Adrenal gland (tissue), 12 donors: ENCODE results near the gene MIPOL1. TPM values are rescaled to one million over a fixed set of nuclear protein-coding genes. Genes with fewer than 3 reads are reported as not detected.

ENCODE experiments used
- DNase-seq, 7 donors: peaks; one replicate each; pipeline ENCODE4 v3.0.0-alpha.2; 2019 to 2020
- H3K27ac ChIP-seq, 5 donors: fragments of 200-600 bp; sonication (generic) in 4 of 5; 1 replicate in 3 of 5; 2 replicates in 2 of 5; pipeline versions ENCODE4 v1.5.1 to v1.8.0; 2016 to 2020; ENCODE audit warnings: mild to moderate bottlenecking in 1 of 5
- H3K27me3 ChIP-seq: fragments of 200-600 bp; 2 replicates; pipeline ENCODE4 v1.8.0; 2021
- H3K36me3 ChIP-seq, 2 donors: fragments of 200-600 bp; replicated peaks in 1 of 2; 1 replicate in 1 of 2; 2 replicates in 1 of 2; pipeline versions ENCODE4 v1.5.1 to v1.8.0; 2018 to 2022
- H3K4me1 ChIP-seq, 2 donors: fragments of 200-600 bp; replicated peaks in 1 of 2; 1 replicate in 1 of 2; 2 replicates in 1 of 2; pipeline versions ENCODE4 v1.5.1 to v1.8.0; 2018 to 2021
- H3K4me3 ChIP-seq, 4 donors: fragments of 200-600 bp; sonication (generic) in 3 of 4; one replicate each; pipeline ENCODE4 v1.5.1; 2016 to 2018
- H3K9me3 ChIP-seq, 3 donors: fragments of 200-600 bp; sonication (generic) in 1 of 3; replicated peaks in 1 of 3; 1 replicate in 2 of 3; 2 replicates in 1 of 3; pipeline versions ENCODE4 v1.5.1 to v1.8.0; 2016 to 2021
- POLR2A ChIP-seq, 2 donors: fragments of 450-650 bp; IDR thresholded peaks; one replicate each; pipeline ENCODE4 v1.6.1; 2017; ENCODE audit warnings: antibody characterized with exemption in 2 of 2, mild to moderate bottlenecking in 2 of 2, moderate library complexity in 1 of 2
- WGBS, 4 donors: extraction: QIAGEN DNeasy Blood & Tissue Kit in 2 of 4; methylation state at CpG; one replicate each; pipeline versions ENCODE4 v1.1.5 to v1.1.7; 2013 to 2017; 5-methylcytosine and 5-hydroxymethylcytosine counted together
- intact Hi-C, 2 donors: fragments of 100-400 bp; cut with DNase I; formaldehyde crosslinking; loops; one replicate each; pipeline versions ENCODE4 v1.14.1 to v1.15.0; 2022 to 2023
- polyA plus RNA-seq, 3 donors: library from polyadenylated mRNA; stranded (reverse); fragments of 200-250 nt in 2 of 3; fragments of 350-450 nt in 1 of 3; fragmentation: Illumina TruSeq in 1 of 3; extraction: RNeasy Lipid Tissue Mini Kit (QIAGEN cat#74804) in 1 of 3; gene quantifications; one replicate each; pipeline ENCODE4 v1.2.3, GENCODE V29; 2013 to 2014
- total RNA-seq, 9 donors: library from RNA; depleted of rRNA in 4 of 9; stranded (reverse); fragments of >200 nt in 4 of 9; fragments of 120-200 nt in 1 of 9; fragmentation: NEBNext Ultra II Directional in 1 of 9; extraction: Animal tissue kit (Norgen Biotek cat#: 25700) in 1 of 9; gene quantifications; one replicate each; pipeline versions ENCODE4 v1.1.0 to v1.2.4, GENCODE V29; 2013 to 2023
- TF ChIP-seq, protein P1 (sequence below), 6 experiments: fragments of 450-650 bp in 4 of 6; fragments of 200-600 bp in 2 of 6; sonication (generic) in 1 of 6; IDR thresholded peaks; 1 replicate in 5 of 6; 2 replicates in 1 of 6; pipeline versions ENCODE4 v1.5.1 to v1.8.0; 2016 to 2021; ENCODE audit warnings: antibody characterized with exemption in 6 of 6, mild to moderate bottlenecking in 2 of 6, moderate library complexity in 1 of 6
- donor health status: healthy with polysubstance abuse.
- donor health status: Bipolar disorder and iron deficiency.
- donor health status: DM: yes; HTN: yes; CAD: no.
- donor health status: DM: no; HTN: no; CAD: no.
- donor health status: DM: no; HTN: no; CAD: no.
- donor health status: DM: yes; HTN: yes; CAD: no.

The MIPOL1 gene
- total and polyA plus RNA-seq, 12 donors: 2.6 to 19.1 (median 7.8) TPM

DNA sequence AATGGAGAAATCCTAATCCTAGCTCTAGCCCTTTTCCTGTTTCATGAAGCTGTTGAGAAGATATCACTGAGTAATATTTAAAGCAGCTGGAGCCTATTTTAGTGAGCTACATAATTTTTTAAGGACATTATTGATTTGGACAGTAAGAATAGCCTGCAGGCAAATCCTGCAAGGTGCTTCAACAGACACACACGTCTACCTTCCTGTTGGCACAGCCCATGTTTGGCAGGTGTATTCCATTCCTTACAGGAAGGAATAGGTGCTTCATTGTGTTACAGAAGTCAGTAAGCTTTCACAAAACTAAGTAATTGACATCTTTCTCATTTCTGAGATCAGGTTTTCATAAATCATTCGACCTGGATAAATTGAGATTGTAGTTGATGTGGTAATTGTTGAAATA lies 346.7 kb downstream of the MIPOL1 start:
- intact Hi-C loops: no loop called here
- no peak for TF ChIP-seq POLR2A (IDR thresholded peaks at IDR 0.05)
- TF ChIP-seq, protein P1, sequence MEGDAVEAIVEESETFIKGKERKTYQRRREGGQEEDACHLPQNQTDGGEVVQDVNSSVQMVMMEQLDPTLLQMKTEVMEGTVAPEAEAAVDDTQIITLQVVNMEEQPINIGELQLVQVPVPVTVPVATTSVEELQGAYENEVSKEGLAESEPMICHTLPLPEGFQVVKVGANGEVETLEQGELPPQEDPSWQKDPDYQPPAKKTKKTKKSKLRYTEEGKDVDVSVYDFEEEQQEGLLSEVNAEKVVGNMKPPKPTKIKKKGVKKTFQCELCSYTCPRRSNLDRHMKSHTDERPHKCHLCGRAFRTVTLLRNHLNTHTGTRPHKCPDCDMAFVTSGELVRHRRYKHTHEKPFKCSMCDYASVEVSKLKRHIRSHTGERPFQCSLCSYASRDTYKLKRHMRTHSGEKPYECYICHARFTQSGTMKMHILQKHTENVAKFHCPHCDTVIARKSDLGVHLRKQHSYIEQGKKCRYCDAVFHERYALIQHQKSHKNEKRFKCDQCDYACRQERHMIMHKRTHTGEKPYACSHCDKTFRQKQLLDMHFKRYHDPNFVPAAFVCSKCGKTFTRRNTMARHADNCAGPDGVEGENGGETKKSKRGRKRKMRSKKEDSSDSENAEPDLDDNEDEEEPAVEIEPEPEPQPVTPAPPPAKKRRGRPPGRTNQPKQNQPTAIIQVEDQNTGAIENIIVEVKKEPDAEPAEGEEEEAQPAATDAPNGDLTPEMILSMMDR (IDR thresholded peaks at IDR 0.05): no peak
- H3K27ac ChIP-seq: no peak overlapping the region
- no peaks in the 10 kb centered on the region for H3K36me3 ChIP-seq
- H3K4me1 ChIP-seq: no peaks in the 10 kb centered on the region
- H3K27me3 ChIP-seq: no peaks in the 10 kb centered on the region
- H3K4me3 ChIP-seq: no peak overlapping the region
- 58 to 79% (median 73%) methylated on average over 2 of the region's 2 CpGs for WGBS, 4 donors
- no peaks in the 10 kb centered on the region for H3K9me3 ChIP-seq
- DNase-seq: no peak

DNA sequence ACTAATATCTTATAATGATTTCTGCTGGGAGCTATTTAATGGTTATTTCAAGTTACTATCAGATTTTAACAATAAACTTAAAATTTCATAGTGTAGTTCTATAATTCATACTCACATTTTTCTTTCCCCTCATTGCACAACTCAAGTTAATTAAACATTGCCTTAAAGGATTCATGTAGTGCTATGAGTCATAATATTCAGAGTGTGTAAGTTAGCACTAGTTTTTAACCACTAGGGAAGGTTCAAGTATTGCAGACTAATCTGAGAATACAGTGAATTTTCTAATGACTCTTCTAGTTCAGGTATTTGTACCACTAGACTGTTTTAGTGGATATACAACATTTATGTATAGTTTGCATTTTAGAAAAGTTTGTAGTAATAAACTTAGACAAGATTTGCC lies 347.4 kb downstream of the MIPOL1 start:
- no peak for DNase-seq
- no peak for TF ChIP-seq POLR2A (IDR thresholded peaks at IDR 0.05)
- TF ChIP-seq, protein P1 (IDR thresholded peaks at IDR 0.05): no peak
- no peak overlapping the region for H3K4me3 ChIP-seq
- no peak overlapping the region for H3K27ac ChIP-seq
- H3K4me1 ChIP-seq: no peaks in the 10 kb centered on the region
- intact Hi-C loops: no loop called here
- no peaks in the 10 kb centered on the region for H3K36me3 ChIP-seq
- H3K27me3 ChIP-seq: no peaks in the 10 kb centered on the region
- H3K9me3 ChIP-seq: no peaks in the 10 kb centered on the region

DNA sequence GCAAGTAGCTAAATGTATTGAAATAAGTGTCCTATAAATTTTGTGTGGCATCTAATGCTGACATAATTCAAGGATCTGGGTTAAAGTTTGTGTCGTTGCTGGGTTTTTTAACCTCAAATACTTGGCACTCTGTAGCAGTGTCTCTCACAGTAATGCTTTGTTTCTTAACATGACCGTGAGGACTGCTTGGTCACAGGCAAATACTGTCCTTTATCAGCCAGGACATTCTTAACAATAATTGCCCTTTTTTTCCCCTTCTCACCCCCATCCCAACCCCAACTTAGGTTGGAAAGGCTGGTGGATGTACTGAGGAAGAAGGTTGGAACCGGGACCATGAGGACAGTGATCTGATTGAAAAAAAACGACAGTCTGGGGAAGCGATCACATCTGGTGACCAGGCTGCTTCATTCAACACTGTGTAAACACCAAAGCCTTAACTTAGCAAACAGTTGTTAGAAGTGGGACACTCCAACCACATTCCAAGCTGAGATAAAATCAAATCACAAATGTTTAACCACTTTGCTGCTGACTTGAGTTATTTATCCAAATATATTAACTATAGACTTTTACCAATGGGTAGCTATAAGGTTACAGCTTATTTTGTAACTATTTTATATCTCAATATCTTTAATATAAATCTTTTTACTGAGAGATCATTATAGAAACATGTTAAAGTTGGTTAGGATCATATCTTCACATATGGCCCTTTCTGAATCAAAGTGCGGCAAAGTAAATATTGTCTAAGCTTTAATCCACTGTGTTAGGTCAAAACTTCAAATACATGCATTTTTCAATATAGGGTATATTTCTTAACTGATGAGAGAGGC lies 349.1 kb downstream of the MIPOL1 start:
- H3K9me3 ChIP-seq: no peaks in the 10 kb centered on the region
- DNase-seq: no peak
- no peak overlapping the region for H3K27ac ChIP-seq
- no peaks in the 10 kb centered on the region for H3K4me1 ChIP-seq
- H3K4me3 ChIP-seq: no peak overlapping the region
- 63 to 74% (median 67%) methylated on average over 6 of the region's 6 CpGs for WGBS, 4 donors
- no peaks in the 10 kb centered on the region for H3K27me3 ChIP-seq
- no peaks in the 10 kb centered on the region for H3K36me3 ChIP-seq
- TF ChIP-seq, protein P1 (IDR thresholded peaks at IDR 0.05): no peak
- TF ChIP-seq POLR2A (IDR thresholded peaks at IDR 0.05): no peak
- intact Hi-C loops: no loop called here

DNA sequence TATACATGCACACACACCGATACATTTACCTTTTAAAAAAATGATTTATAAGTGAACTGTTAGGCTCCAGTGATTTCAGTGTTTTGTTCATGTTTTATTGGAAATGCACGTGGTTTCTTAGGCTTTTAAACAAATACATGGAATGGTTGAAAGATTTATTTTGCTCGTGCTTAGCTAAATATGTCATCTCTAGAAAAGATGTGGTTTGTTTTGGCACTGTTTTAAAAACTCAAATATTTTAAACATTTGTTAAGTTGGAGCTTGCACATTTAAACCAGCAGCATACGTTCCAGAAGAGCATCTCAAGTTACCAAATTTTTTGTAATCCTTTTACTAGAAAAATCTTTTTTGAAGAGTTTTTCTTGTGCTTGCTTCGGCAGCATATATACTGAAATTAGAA lies 352.8 kb downstream of the MIPOL1 start:
- H3K4me3 ChIP-seq: no peak overlapping the region
- TF ChIP-seq, protein P1 (IDR thresholded peaks at IDR 0.05): no peak
- TF ChIP-seq POLR2A (IDR thresholded peaks at IDR 0.05): no peak
- H3K36me3 ChIP-seq: no peaks in the 10 kb centered on the region
- intact Hi-C loops: no loop called here
- no peaks in the 10 kb centered on the region for H3K27me3 ChIP-seq
- WGBS, 4 donors: 62 to 69% (median 66%) methylated on average over 5 of the region's 5 CpGs
- no peaks in the 10 kb centered on the region for H3K4me1 ChIP-seq
- no peak overlapping the region for H3K27ac ChIP-seq
- no peak for DNase-seq
- H3K9me3 ChIP-seq: peaks cover 0 to 4% (median 0%) of the 10 kb centered on the region in 3 donors
